ENCODE results near the gene JUN. TPM values are rescaled to one million over a fixed set of nuclear protein-coding genes. Genes with fewer than 3 reads are reported as not detected.

The JUN gene
- total RNA-seq, 1 experiment from 2014 or later, result 74.7 TPM

DNA sequence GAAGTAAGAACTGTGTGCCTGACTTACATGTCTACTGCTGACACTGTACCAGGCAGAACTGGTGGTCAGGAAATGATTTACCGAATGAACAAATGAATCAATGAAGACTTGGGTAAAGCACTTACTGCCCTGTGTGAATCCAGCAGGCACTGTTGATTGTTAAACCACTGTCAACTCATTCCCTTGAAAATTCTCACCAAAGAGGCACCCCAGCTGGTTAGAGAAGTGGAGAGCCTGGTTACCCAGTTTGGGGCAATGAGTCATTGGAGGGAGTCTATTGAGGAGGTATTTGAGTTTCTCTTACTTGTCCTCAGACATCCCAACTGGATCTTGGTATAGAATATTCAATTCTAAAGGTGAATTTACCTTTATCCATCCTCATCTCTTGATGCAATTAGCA lies 34.2 kb downstream of the JUN start:
- Histone ChIP-seq H3K79me2 (ENCODE audit: low read depth) (no peaks in the 10 kb centered on the region), H4K20me1 (ENCODE audit: insufficient read depth) (no peaks in the 10 kb centered on the region), H3K36me3 (ENCODE audit: low read depth) (no peaks in the 10 kb centered on the region), H3F3A (ENCODE audit: insufficient read depth, low read depth) (peaks cover 20% of the 10 kb centered on the region), H3K4me3 (no peak overlapping the region), H3K4me2 (no peak overlapping the region), H3K9me2 (ENCODE audit: insufficient read depth) (peaks cover 4% of the 10 kb centered on the region; the same call in 1 of the 2 replicates), H3K27ac (no peak overlapping the region), H3K4me1 (replicated peaks; ENCODE audit: insufficient read depth) (peaks cover 41% of the 10 kb centered on the region), H2AFZ (no peak overlapping the region), H3K9me3 (ENCODE audit: insufficient read depth, low read depth) (no peaks in the 10 kb centered on the region), H3K27me3 (ENCODE audit: insufficient read depth, low read depth) (no peaks in the 10 kb centered on the region)
- POLR2A ChIA-PET (ENCODE audit: unreplicated experiment), result no interaction called here
- intact Hi-C loops (cut with micrococcal nuclease; ENCODE audit: unreplicated experiment), result no loop called here
- no TSS peak for BruUV-seq (replicated peaks)
- no peak for DNase-seq
- no peak for TF ChIP-seq EZH2 (IDR thresholded peaks at IDR 0.05; ENCODE audit: low read depth)
- TF ChIP-seq, protein P1, sequence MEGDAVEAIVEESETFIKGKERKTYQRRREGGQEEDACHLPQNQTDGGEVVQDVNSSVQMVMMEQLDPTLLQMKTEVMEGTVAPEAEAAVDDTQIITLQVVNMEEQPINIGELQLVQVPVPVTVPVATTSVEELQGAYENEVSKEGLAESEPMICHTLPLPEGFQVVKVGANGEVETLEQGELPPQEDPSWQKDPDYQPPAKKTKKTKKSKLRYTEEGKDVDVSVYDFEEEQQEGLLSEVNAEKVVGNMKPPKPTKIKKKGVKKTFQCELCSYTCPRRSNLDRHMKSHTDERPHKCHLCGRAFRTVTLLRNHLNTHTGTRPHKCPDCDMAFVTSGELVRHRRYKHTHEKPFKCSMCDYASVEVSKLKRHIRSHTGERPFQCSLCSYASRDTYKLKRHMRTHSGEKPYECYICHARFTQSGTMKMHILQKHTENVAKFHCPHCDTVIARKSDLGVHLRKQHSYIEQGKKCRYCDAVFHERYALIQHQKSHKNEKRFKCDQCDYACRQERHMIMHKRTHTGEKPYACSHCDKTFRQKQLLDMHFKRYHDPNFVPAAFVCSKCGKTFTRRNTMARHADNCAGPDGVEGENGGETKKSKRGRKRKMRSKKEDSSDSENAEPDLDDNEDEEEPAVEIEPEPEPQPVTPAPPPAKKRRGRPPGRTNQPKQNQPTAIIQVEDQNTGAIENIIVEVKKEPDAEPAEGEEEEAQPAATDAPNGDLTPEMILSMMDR (conservative IDR thresholded peaks at IDR 0.05), result no peak
- CTCF ChIA-PET, result no interaction called here

DNA sequence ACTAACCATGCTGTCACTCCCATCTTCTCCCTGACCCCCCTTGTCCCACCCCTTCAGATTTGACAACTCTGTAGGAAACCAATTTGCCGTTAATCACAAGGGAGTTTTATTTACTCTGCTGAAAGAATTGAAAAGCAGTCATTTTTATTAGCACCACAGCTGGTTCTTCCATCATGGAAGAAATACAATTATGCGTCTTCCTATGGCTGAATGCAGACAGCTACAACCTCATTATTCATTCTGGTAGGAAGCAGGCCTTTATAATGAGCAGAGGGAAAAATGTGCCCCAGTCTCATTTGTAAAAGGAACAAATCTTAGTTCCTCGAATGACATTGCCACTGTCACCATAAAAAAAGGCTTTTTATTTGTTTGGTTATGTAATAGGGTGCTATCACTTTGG lies 35.2 kb downstream of the JUN start:
- no peak for TF ChIP-seq EZH2 (IDR thresholded peaks at IDR 0.05; ENCODE audit: low read depth)
- TF ChIP-seq, protein P1 (conservative IDR thresholded peaks at IDR 0.05), result no peak
- Histone ChIP-seq H3K36me3 (ENCODE audit: low read depth) (no peaks in the 10 kb centered on the region), H2AFZ (no peak overlapping the region), H3K9me2 (ENCODE audit: insufficient read depth) (peaks cover 4% of the 10 kb centered on the region; the same call in 1 of the 2 replicates), H3K9me3 (ENCODE audit: insufficient read depth, low read depth) (no peaks in the 10 kb centered on the region), H3K79me2 (ENCODE audit: low read depth) (no peaks in the 10 kb centered on the region), H3K27me3 (ENCODE audit: insufficient read depth, low read depth) (no peaks in the 10 kb centered on the region), H3K4me2 (no peak overlapping the region), H4K20me1 (ENCODE audit: insufficient read depth) (no peaks in the 10 kb centered on the region), H3F3A (ENCODE audit: insufficient read depth, low read depth) (peaks cover 10% of the 10 kb centered on the region), H3K4me1 (replicated peaks; ENCODE audit: insufficient read depth) (peaks cover 31% of the 10 kb centered on the region), H3K27ac (no peak overlapping the region), H3K4me3 (no peak overlapping the region)
- no TSS peak for BruUV-seq (replicated peaks)
- ChIA-PET POLR2A (ENCODE audit: unreplicated experiment) (interaction anchor here (0.6 kb wide), 1 partner anchor 184 kb away, joined by 4 read pairs; no protein-coding TSS in a partner anchor), CTCF (no interaction called here)
- no peak for DNase-seq
- intact Hi-C loops (cut with micrococcal nuclease; ENCODE audit: unreplicated experiment), result no loop called here

DNA sequence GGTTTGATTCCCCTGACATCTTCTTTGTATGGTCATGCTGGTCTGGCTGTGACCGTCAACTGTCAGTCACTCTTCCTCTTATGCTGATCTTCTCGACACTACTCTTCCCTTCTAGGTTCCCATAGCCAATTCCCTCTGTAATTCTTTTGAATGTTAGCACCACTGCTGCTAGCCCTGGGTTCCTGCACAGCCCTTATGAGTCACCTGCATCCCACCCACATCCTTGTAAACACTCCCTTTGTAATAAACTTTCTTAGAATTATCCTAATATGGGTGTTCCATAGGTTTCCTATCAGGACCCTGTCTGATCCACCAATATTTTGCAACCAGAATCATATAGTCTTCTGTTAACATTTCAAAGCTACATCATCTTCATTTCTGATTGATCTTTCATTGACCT lies 37.1 kb downstream of the JUN start:
- H3K27me3 ChIP-seq (ENCODE audit: insufficient read depth, low read depth), result no peaks in the 10 kb centered on the region
- no peaks in the 10 kb centered on the region for H3K36me3 ChIP-seq (ENCODE audit: low read depth)
- no TSS peak for BruUV-seq (replicated peaks)
- POLR2A ChIA-PET (ENCODE audit: unreplicated experiment), result no interaction called here
- no peak for DNase-seq
- no peaks in the 10 kb centered on the region for H3F3A ChIP-seq (ENCODE audit: insufficient read depth, low read depth)
- no peak overlapping the region for H3K27ac ChIP-seq
- TF ChIP-seq, protein P1 (conservative IDR thresholded peaks at IDR 0.05), result no peak
- TF ChIP-seq EZH2 (IDR thresholded peaks at IDR 0.05; ENCODE audit: low read depth), result no peak
- intact Hi-C loops (cut with micrococcal nuclease; ENCODE audit: unreplicated experiment), result no loop called here
- no peaks in the 10 kb centered on the region for H4K20me1 ChIP-seq (ENCODE audit: insufficient read depth)
- H3K79me2 ChIP-seq (ENCODE audit: low read depth), result no peaks in the 10 kb centered on the region
- CTCF ChIA-PET, result no interaction called here
- H3K9me2 ChIP-seq (ENCODE audit: insufficient read depth), result peaks cover 4% of the 10 kb centered on the region; the same call in 1 of the 2 replicates
- peaks cover 16% of the 10 kb centered on the region; the same call in 1 of the 2 replicates for H3K4me1 ChIP-seq (replicated peaks; ENCODE audit: insufficient read depth)
- H3K9me3 ChIP-seq (ENCODE audit: insufficient read depth, low read depth), result no peaks in the 10 kb centered on the region
- no peak overlapping the region for H3K4me2 ChIP-seq
- H2AFZ ChIP-seq, result no peak overlapping the region
- H3K4me3 ChIP-seq, result no peak overlapping the region

Data from PC-9 (cell line).